Activated CD8-positive, alpha-beta memory T cell treated with anti-CD3 and anti-CD28 coated beads for 4 hours (primary cell): ENCODE data around the gene EDAR.

ENCODE experiments used
- DNase-seq, 2 donors: peaks; one replicate each; pipeline ENCODE4 v3.0.0-alpha.2; 2020; ENCODE audit warnings: low read depth in 2 of 2

EDAR gene

DNA sequence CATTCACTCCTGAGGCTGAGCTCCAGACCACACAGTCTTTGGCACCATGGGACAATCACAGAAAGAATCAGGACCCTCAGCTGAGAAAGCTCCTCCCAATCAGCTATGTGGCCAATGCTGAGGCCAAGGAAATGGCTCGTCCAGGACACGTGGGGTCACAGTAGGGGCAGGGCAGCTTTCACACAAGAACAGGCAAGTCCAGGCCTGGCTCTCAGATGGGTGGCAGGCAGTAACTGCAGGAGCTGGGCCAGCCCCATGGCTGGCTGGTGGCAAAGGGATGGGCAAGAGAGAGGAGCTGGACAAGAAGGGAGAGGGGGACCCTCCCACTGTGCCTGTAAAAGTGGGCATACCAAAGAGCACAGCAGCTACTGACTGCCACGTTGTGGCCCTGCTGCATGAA, 12.2 kb upstream of the EDAR start:
- DNase-seq: no peak

DNA sequence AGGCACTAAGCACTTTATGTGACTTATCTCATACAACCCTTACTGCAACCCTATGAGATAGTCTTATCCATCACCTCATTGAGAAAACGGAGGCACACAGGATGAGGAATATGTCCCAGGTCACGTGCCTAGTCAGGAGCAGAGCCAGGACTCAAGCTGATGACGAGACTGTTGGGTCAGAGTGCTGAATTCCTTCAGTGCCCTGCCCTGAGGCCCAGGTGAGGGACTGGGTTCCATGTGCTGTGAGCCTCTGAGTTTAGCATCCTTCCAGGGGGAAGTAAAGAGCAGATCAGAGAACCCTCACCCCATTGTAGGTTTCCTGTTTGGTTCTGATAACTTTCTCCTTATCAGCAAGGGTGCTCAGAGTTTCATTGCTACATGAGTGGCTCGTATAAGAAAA, 11.7 kb upstream of the EDAR start:
- DNase-seq: no peak

DNA sequence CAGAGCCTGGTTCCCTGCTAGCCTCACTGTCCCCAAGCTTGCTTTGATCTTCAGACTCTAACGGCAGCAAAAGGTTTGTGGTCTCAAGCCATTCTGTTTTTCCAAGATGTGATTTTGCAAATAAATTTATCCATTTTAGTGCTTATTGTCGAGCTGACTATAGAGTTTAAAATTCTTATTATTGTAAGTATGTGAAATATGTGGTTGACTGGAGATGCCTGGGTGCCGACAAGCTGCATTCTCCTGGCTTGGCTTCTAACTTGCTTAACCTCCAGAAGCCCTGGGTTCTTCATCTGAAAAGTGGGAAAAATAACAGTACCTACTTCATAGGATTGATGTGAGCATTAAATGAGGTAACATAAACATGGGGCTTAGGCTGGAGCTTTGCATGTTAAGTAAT, 9.9 kb upstream of the EDAR start:
- DNase-seq: no peak

DNA sequence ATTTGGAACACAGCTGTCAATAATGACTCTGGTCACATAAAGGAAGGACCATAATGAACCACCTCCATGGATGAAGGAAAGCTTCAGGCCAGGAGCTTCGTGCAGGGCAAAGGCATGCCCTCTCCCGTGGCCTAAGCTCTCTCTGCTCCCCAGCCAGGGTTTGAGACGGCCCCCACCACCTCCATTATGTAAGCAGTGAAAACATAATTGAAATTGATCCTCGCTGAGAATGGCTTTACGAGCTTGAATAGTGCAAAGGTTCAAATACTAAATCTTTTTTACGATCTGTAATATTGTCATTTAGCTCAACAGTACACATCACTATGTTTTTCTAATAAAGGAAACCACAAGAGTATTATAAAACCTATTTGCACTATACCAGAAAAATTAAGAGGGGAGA, 5.2 kb upstream of the EDAR start:
- no peak for DNase-seq

DNA sequence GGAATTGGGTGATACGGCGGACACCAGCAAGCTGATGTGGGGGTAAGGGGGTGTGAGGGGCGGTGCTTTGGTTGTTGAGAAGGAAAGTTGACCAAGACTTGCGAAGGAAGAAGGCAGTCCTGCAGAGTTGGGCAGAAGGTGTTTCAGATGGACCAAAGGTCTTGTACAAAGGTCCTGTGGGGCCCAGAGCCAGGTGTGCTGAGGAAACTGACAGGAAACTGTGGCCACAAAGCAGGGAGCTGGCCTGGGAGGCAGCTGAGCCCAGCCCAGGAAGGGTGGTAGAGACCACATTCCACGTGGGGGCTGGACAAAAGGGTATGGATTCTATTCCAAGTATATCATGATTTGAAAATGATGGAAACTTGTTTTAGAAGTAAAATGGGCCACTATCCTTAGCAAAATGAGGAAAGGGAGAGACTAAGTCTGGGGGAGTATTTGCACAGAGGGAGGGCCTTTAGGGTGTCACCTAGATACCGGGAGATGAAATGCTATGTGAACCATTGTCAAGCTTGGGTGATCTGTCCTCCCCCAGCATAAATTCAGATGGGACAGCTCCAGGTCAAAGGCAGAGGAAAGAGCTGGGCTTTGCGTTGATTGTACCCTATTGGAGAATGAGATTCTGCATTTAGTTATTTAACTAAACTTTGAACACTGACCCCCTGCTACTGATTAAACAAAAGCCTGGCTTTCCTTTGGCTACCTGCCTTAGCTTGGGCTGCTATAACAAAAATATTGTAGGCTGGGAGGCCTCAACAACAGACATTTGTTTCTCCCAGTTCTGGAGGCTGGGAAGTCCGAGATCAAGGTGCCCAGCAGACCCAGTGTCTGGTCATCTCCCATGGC, 4.3 kb upstream of the EDAR start:
- no peak for DNase-seq

DNA sequence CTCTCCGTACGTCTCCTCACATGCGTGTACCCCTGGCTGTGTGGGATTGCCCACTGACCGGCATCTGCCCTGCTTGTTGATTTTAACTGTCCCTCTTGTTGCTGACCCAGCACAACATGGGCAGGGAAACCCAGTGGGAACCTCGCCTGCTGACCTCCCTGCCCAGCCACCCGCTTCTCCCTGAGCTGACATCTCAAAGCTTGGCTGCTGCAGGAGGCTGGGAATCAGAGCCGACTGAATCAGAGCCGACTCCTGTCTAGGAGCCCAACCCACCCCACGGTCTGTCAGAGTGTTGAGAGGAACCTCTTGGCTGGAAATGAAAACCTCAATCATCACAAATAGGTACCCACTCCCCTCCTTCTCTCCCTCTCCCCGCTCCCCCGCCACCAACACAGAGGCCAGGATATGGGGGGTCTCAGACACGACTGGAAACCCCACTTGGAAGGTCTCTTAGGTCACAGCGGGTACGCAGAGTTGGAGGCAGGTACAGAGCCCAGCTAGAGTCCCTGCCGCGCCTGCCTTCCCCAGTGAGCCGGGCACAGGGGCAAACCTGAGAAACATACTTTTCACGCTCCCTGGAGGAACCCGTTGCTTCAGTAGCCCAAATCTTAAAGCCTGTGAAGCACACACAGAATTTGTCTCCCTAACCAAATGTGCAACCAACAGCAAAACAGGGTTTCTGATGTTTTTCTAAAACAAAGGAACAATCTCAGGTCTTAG, 784 bp downstream of the EDAR start:
- DNase-seq: no peak

DNA sequence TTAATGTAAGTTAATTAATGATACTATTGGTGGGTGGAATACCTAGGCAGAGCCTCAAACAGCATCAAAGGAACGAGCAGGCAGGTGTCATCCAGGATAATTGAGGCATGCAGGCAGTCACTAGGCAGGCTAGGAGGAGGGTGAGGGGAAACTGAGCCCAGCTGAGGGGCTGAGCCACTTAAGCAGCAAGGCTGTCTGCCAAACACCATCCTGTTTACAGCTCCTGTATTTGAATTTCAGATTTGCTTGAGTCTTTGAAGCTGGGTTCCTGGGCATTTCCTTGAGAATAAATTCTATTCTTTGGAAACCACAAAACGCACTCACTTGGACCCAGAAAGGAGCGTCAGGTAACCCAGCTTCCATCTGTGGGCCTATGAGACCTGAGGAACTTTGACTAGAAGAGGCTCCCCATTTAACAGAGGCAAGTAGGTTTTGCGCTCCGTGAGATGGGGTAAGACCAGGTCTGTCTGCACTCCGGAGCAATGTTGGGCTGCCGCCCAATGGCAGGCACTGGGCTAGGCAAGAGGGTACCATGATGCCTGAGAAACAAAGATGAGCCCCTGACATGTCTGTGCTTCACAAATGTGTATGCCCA, 2.0 kb downstream of the EDAR start:
- DNase-seq: no peak

DNA sequence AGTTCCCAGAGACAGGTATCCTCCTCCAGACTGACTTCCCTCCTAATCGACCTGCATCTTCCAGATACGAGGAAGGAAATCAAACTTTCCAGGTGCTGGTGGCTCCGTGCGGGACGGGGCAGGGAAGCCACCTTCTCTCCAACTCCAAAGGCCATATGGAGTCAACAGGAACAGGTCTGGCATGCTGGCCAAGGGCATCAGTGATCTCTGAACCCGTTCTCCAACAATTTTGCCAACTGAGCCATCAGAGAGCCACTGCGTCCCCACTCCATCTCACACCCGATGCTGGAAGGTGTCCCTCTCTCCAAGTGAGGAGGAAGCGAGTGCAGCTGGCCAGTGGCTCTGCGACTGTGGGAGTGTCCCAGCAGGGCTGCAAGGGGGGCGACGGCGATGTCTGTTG, 5.4 kb downstream of the EDAR start:
- DNase-seq: no peak

DNA sequence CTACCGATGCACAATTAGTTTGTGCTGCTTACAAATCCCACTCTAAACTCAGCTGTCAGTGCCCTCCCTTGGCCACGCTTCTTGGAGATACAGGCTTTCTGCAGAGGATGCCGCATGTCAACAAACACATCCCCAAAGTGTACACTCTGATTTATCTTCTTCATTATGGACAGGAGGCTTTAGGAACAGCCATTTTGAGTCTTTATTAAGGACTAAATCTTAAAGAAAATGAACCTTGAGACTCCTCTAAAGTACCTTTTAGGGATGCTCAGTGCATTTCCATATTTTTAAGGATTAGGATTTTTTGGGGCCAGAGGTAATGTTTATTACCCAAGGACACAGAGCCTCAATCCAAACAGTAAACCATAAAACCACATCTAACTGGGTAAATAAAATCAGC, 6.0 kb downstream of the EDAR start:
- no peak for DNase-seq

DNA sequence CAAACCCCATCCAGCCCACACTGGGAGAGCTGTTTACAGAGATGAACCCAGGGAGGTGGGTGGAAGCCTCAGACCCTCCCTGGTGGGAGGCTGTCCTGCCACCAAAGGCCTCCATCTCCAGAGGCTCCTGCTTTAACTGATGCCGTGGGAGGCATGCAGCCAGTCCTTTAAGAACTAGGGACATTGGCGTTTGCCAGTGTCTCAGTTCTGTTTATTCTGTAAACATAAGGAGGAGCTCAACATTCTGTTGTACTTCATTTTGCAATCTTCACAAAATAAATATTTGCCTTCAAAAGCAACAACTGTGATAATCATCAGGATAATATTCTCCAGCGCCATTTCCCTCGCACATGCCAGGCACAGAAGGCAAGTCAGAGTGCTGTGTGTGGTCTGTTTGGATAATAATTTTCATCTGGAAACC, 6.8 kb downstream of the EDAR start:
- DNase-seq: no peak

DNA sequence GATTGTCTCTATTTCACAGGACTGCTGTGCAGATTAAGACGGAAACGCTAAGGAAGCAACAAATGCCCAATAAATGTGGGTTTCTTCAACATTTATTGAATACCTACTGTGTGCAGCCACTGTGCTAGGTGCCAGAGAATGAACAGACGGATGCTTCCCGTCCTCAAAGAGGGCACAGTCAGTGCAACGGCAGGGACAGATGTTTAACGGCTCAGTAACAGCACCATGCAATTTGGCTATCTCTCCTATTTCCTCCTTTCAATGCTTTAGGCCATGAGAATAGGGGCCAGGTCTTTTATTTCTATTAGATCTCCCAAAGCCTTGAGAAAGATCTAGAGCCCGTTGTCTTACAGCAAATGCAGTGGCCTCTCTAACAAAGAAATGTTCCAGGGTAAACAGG, 7.2 kb downstream of the EDAR start:
- no peak for DNase-seq

DNA sequence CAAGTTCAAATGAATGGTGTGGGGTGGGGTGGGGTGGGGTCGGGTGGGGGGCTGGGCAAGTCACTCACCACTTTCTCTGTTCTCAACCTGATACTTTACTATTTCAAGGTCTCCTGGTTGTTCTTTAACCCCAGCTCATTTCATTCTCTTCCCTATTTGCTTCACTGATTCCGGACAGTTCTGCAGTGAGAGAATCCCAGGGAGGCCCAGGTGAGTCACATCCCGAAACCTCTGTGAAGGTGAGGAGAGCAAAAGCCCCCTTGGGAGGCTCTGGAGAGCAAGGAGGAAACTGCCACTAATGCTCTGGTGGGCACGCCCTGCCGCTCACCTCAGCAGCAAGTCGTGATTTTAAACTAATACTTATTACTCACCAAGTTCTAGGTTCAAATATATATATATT, 8.9 kb downstream of the EDAR start:
- no peak for DNase-seq

DNA sequence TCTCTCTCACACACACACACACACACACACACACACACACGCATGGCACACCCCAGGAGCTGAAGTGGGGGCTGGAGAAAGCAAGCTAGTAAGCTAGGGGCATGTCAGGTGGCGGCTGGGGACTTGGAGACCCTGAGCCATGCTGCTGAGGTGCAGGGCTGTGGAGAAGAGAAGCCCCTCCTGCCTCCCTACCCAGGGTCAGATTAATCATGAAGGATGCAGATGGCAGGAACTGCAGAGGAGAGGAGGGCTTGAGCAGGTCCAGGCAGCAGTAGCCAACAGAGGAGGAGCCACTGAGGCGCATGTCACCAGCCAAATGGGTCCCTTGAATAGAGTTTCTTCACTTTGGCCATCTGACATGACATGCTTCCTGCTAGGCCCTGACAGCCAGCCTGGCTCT, 9.6 kb downstream of the EDAR start:
- DNase-seq: no peak

DNA sequence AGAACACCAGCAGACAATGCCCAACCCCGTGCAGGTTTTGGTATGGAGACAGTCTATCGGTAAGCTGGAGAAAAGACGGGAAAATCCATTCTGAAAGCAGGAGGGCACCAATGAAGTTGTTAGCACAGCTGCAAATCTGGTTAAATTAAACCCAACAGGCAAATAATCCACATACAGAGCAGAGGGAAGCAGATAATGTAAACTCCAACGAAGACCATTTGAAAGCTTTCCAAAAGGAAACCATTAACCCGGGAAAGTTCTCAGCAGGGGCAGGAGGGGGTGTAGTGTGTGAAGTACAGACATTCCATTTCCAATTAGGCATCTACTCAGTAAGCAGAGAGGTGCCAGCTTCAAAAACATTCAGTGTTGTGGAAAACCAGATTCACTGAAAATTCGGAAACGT, 10.3 kb downstream of the EDAR start:
- no peak for DNase-seq

DNA sequence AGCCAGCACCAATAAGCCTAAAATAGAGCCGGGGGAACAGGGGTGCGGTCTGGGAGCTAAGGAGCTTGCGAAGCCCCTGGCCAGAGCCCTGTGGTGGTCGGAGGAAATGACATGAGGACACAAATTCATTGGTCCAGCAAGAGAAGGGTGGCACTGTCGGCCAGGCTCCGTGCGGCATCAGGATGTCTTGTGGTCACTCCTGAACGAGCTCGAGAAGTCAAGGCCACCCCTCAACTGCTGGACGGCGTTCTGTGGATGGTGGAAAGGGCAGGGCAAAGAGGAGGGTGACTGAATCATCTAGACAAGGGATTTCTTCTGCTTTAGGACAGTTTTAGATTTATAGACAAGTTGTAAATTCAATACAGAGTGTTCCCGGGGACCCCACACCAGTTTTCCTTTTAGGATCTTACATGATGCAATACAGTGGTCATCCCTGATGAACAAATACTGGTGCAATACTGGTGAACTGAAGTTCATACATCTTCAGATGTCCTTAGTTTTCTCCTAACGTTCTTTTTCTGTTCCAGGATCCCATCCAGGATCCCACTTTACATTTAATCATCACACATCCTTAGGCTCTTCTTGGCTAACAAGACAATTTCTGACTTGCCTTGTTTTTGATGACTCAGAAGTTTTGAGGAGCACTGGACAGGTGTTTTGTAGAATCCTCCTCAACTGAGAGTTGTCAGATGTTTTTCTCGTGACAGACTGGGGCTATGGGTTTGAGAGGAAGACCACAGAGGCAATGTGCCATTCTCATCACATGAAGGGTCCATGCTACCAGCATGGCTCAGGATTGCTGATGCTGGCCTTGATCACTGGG, 13.2 kb downstream of the EDAR start:
- no peak for DNase-seq

DNA sequence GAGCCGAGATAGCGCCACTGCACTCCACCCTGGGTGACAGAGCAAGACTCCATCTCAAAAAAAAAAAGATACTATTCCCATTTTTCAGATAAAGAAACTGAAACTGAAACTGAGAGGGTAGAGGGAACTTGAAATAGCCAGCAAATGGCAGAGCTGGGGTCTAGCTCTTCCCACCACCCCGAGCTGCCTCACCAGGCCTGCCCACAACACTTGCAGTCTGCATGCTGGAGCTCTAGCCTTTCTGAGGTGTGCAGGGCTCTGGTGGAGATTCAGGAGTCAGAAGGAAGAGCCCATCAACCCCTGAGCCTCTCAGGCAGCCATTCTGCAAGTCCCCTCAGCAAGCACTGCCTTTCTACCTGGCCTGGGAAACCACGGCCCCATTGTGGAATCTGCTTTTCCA, 14.3 kb downstream of the EDAR start:
- no peak for DNase-seq

DNA sequence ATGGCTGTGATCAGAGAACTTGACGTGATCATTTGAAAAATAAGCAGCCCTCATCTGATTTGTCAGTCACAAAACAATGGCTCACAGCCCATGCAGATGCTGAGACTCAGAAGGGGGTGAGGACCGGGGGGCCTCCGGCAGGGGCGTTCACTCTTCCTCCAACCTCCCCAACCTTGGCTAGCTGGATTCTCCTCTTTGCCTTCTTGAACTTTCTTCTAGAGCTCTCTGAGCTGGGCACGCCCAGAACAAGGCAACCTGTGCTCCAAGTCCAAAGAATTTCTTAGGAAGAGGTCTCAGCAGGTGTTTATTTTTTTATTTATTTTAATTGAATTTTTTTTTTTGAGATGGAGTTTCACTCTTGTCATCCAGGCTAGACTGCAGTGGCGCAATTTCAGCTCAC, 16.4 kb downstream of the EDAR start:
- no peak for DNase-seq

DNA sequence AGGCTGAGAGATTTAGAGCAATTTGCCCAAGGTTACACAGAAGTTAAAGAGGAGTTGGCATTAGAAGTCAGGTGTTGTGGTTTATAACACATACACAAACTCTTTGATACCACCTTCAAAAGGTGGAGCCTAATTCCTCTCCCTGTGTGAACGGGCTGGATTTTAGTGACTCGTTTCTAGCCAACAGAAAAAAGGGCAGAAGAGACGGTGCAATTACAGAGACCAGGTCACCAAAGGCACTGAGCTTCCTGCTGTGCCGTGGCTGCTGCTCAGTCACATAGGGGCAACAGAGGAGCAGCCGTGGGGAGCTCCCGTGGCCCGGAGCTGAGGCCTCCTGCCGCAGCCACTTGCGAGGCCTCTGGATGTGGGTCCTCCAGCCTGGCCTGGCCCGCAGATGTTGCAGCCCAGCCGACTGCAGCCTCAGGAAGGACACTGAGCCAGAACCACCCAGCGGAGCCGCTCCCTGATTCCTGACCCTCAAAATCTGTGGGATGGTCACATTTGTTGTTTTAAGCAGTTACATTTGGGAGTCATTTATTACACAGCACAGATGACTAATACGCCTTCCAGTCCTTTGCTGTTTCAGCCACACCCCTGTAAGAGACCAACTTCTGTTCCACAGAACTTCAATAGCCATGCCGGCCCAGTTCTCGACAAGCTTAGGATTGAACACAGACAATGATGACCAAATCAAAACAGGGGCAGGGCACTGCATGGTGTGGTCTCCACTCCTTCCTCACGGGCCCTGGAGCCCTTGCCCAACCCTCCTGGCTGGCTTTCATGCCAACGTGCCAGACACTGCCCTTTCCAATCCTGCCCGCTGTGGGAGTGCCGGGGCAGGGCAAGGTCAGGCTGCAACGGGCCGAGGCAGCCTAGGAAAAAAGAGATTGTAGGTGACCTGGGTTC, 17.1 kb downstream of the EDAR start:
- DNase-seq: no peak

DNA sequence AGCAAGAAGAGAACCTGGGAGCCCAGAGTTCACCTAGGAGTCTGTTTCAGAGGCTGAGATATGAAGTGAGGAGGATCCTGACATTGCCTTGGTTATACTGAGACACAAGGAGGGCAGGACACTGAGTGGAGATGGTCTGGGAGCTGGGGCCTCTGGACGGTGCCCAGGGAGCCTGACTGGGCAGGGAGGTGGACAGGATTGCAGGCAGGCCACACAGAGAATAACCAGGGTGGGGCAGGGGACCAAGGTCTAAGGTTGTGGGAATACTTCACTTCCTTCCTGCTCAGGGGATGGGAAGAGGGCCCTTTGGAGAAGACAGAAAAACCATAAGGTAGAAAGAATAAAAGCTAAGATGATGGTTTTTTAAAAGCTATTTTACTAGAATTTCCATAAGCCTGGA, 18.7 kb downstream of the EDAR start:
- no peak for DNase-seq

DNA sequence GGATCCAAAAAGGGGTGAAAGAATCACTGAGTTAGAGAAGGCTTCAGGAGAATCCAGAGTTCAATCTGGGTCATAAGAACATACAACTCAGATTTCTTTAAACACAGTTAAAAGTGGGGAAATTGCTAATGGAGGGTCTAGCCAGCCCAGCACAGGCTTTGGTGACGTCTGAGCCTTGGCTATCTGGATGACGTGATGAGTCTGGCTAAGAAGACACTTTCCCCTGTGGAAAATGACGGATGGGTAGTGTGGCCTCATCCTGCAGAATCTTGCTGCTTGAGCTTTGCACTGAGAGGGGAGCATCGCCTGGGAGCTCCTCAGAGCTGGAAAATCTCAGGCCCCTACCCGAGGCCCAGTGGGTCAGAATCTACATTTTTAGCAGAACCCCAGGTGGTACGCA, 19.2 kb downstream of the EDAR start:
- no peak for DNase-seq

DNA sequence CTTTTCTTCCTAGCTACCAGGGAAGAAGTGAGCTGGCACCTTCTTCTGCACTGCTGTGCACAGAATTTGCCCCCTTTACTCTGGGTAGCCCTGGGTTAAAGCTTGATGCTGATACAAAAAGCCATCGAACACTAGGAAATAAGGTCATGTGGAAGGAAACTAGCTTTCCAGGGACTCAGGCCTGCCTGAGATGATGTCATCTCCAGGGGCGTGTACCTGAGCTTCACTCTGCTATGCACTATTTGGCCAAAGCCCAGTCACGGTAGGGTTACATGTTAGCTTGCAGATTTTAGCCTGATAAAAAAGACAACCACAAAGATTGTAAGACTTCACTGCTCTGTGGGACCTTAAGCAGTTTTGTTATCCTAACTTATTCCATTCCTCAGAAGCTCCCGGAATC, 20.4 kb downstream of the EDAR start:
- no peak for DNase-seq
